Ishikawa (cell line): ENCODE results near the gene MED13L.

ENCODE experiments used
- EGR1 ChIP-seq: IDR thresholded peaks from 2 replicates; pipeline ENCODE4 v1.6.1; 2012
- EP300 ChIP-seq: IDR thresholded peaks from 2 replicates; pipeline ENCODE4 v1.6.1; 2012; ENCODE audit warnings: borderline replicate concordance
- FOXM1 ChIP-seq: IDR thresholded peaks from 2 replicates; pipeline ENCODE4 v1.6.1; 2012; ENCODE audit warnings: low read depth, borderline replicate concordance
- NFIC ChIP-seq: IDR thresholded peaks from 2 replicates; pipeline ENCODE4 v1.6.1; 2012
- RAD21 ChIP-seq: IDR thresholded peaks from 2 replicates; pipeline ENCODE4 v1.6.1; 2012; ENCODE audit warnings: low read depth
- REST ChIP-seq: IDR thresholded peaks from 2 replicates; pipeline ENCODE4 v1.6.1; 2012; ENCODE audit warnings: low read depth, mild to moderate bottlenecking
- TAF1 ChIP-seq: IDR thresholded peaks from 2 replicates; pipeline ENCODE4 v1.6.1; 2012; ENCODE audit warnings: low read depth, mild to moderate bottlenecking
- TCF12 ChIP-seq: IDR thresholded peaks from 2 replicates; pipeline ENCODE4 v1.6.1; 2012; ENCODE audit warnings: low read depth
- YY1 ChIP-seq: IDR thresholded peaks from 2 replicates; pipeline ENCODE4 v1.6.1; 2012; ENCODE audit warnings: low read depth
- ZBTB7A ChIP-seq: IDR thresholded peaks from 2 replicates; pipeline ENCODE4 v1.6.1; 2012; ENCODE audit warnings: low read depth
- TF ChIP-seq, protein P1 (sequence below): IDR thresholded peaks from 2 replicates; pipeline ENCODE4 v1.6.1; 2012
- TF ChIP-seq, protein P2 (sequence below): IDR thresholded peaks from 2 replicates; pipeline ENCODE4 v1.6.1; 2012

DNA sequence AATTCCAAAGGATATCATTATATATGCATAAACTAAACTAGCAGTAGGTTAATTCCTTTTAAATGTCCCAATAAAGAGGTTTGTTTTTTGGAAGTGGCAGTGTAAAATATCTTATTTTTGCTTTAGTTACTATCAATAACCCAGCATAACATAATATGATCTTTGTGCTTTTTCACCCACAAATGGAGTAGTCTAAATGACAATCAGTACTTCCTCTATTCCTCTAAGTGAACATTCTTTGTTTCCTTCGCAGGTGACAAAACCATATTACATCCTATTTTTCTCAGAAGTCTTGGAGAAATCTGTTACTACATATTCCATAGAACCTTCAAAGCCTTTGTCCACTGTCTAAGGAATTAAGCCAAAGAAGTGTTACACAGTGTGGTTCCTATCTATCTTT lies 62.5 kb downstream of the MED13L start:
- TF ChIP-seq RAD21 (no peak), TAF1 (no peak), TCF12 (no peak), YY1 (no peak), EP300 (no peak), FOXM1 (no peak), REST (no peak), ZBTB7A (no peak), EGR1 (no peak), NFIC (no peak)
- TF ChIP-seq, protein P1, sequence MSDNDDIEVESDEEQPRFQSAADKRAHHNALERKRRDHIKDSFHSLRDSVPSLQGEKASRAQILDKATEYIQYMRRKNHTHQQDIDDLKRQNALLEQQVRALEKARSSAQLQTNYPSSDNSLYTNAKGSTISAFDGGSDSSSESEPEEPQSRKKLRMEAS, result no peak
- TF ChIP-seq, protein P2, sequence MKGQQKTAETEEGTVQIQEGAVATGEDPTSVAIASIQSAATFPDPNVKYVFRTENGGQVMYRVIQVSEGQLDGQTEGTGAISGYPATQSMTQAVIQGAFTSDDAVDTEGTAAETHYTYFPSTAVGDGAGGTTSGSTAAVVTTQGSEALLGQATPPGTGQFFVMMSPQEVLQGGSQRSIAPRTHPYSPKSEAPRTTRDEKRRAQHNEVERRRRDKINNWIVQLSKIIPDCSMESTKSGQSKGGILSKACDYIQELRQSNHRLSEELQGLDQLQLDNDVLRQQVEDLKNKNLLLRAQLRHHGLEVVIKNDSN, result no peak
